Osteocyte (in vitro differentiated cells): ENCODE data around the gene UBQLN1. TPM values are rescaled to one million over a fixed set of nuclear protein-coding genes. Genes with fewer than 3 reads are reported as not detected.
"Not testable (repeated sequence)": the region's sequence is repeated elsewhere in the genome, so short reads cannot be mapped to it uniquely, and the experiment has no call there.

Source experiments
- DNase-seq: peaks from one replicate; pipeline ENCODE4 v3.0.0; 2021; ENCODE audit warnings: mixed read lengths; ENCODE audit not compliant: unreplicated experiment; ENCODE audit errors: extremely low spot score
- H3K27ac Mint-ChIP-seq: one replicate; pipeline ENCODE4 v1.8.0; 2021; ENCODE audit warnings: mild to moderate bottlenecking, mixed read lengths; ENCODE audit not compliant: unreplicated experiment
- H3K27me3 Mint-ChIP-seq: one replicate; pipeline ENCODE4 v1.8.0; 2021; ENCODE audit warnings: mixed read lengths; ENCODE audit not compliant: unreplicated experiment
- H3K36me3 Mint-ChIP-seq: one replicate; pipeline ENCODE4 v1.8.0; 2021; ENCODE audit warnings: mixed read lengths; ENCODE audit not compliant: unreplicated experiment
- H3K4me1 Mint-ChIP-seq: one replicate; pipeline ENCODE4 v1.8.0; 2021; ENCODE audit warnings: mixed read lengths; ENCODE audit not compliant: unreplicated experiment
- H3K4me3 Mint-ChIP-seq: one replicate; pipeline ENCODE4 v1.8.0; 2021; ENCODE audit warnings: mild to moderate bottlenecking, moderate library complexity, mixed read lengths; ENCODE audit not compliant: unreplicated experiment
- H3K9me3 Mint-ChIP-seq: one replicate; pipeline ENCODE4 v1.8.0; 2021; ENCODE audit warnings: mixed read lengths; ENCODE audit not compliant: unreplicated experiment
- total RNA-seq: library from RNA; stranded (reverse); gene quantifications from 2 replicates; pipeline ENCODE4 v1.2.1, GENCODE V29; 2021
- TF ChIP-seq, protein P1 (sequence below): fragments of 200-600 bp; sonication (generic); IDR thresholded peaks from 2 replicates; pipeline ENCODE4 v1.5.0; 2021; ENCODE audit warnings: antibody characterized with exemption, mild to moderate bottlenecking, moderate library complexity

Gene UBQLN1
- total RNA-seq, 1 donor from 2014 or later: 76.1 TPM

DNA sequence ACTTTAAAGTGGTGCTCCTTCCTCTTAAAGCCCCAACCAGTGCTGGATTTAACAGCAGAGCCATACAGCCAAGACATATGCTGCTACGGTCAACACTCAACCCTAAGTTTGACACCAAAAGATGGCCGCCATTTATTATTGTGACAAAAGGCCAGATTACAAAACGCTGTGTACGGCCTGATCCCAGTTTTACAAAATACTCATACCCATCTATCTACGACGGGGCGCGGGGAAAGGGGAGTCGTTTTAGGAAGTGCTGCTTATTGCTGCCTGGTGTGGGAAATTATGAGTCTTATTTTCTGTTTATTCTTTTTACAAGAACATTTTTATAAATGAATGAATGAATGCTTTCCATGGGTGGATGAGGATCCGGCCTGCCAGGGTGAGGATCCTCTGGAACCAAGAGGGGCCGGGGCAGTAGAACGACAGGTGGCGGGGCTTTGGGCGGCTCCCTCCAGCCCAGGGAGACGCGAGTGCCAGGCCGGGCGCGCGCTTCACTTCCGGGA is 85.3 kb downstream of the UBQLN1 start:
- no peaks in the 10 kb centered on the region for H3K9me3 Mint-ChIP-seq
- peaks cover 7% of the 10 kb centered on the region for H3K27me3 Mint-ChIP-seq
- DNase-seq: peak; percentile 88
- no peaks in the 10 kb centered on the region for H3K36me3 Mint-ChIP-seq
- peak overlapping the region; percentile 81 for H3K27ac Mint-ChIP-seq
- peak overlapping the region; percentile 87 for H3K4me3 Mint-ChIP-seq
- TF ChIP-seq, protein P1, sequence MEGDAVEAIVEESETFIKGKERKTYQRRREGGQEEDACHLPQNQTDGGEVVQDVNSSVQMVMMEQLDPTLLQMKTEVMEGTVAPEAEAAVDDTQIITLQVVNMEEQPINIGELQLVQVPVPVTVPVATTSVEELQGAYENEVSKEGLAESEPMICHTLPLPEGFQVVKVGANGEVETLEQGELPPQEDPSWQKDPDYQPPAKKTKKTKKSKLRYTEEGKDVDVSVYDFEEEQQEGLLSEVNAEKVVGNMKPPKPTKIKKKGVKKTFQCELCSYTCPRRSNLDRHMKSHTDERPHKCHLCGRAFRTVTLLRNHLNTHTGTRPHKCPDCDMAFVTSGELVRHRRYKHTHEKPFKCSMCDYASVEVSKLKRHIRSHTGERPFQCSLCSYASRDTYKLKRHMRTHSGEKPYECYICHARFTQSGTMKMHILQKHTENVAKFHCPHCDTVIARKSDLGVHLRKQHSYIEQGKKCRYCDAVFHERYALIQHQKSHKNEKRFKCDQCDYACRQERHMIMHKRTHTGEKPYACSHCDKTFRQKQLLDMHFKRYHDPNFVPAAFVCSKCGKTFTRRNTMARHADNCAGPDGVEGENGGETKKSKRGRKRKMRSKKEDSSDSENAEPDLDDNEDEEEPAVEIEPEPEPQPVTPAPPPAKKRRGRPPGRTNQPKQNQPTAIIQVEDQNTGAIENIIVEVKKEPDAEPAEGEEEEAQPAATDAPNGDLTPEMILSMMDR: no peak
- H3K4me1 Mint-ChIP-seq: peaks cover 17% of the 10 kb centered on the region

DNA sequence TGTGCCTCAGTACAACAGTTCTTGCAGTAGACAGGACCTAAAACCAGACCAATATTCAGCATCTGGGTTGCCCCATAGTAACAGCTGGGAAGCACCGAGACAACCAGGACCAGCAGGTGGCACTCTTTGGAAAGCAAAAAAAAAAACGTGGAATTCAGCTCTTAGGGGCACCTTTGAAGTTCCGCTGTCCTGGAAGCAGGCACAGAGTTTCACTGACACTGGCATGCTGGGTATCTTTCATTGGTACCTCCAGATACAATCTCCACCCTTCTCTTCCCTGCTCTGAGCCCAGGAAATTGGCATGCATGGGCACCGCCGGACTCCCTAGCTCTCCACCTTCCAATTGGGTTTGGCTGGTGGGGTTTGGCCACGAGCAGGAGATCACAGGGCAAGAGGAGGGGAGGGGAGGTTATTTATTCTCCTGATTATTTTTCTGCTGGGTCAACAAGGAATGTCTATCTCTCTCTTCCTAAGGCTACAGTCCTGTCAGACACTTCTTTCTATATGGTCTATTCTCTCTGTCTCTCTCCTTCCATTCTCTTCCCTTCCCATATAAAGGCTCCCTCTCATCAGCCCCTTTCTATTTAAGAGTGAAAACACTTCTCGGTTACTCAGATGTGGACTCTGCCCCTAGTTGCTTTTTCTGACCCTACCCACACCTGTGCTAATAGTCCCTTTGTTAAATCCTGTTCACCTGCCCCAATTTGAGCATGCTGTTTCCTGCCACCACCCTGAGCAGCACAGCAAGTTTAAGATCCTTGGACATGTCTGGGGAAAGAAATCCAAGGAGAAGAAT is 86.7 kb downstream of the UBQLN1 start:
- H3K4me1 Mint-ChIP-seq: peaks cover 17% of the 10 kb centered on the region

DNA sequence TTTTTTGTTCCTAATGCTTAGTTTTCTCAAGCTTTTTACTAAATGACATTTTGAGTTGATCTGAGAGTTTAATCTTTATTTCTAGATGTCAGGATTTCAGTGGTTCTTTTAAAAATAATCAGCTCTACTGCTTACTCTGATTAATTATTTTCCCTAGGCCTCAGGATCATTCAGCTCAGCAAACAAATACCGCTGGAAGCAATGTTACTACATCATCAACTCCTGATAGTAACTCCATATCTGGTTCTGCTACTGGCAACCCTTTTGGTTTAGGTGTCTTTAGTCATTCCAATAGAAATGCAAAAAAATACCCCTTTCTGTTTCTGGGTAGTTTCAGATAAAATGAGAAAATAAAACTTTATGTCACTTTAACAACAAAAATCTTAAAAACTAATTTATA is 90.5 kb downstream of the UBQLN1 start:
- Mint-ChIP-seq H3K27me3 (peaks cover 11% of the 10 kb centered on the region), H3K36me3 (no peaks in the 10 kb centered on the region), H3K27ac (no peak overlapping the region), H3K4me1 (peaks cover 2% of the 10 kb centered on the region), H3K9me3 (no peaks in the 10 kb centered on the region), H3K4me3 (no peak overlapping the region)
- TF ChIP-seq, protein P1: no peak
- DNase-seq: no peak

More for the DNA sequence above, 86.7 kb downstream of the UBQLN1 start:
- DNase-seq: no peak
- TF ChIP-seq, protein P1: peak; percentile 67
- Mint-ChIP-seq H3K27me3 (peaks cover 7% of the 10 kb centered on the region), H3K27ac (no peak overlapping the region), H3K9me3 (no peaks in the 10 kb centered on the region), H3K36me3 (no peaks in the 10 kb centered on the region), H3K4me3 (peak overlapping the region; percentile 24)

DNA sequence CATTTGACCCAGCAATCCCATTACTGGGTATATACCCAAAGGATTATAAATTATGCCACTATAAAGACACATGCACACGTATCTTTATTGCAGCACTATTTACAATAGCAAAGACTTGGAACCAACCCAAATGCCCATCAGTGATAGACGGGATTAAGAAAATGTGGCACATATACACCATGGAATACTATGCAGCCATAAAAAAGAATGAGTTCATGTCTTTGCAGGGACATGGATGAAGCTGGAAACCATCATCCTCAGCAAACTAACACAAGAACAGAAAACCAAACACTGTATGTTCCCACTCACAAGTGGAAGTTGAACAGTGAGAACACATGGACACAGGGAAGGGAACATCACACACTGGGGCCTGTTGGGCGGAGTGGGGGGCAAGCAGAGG is 94.5 kb downstream of the UBQLN1 start:
- H3K36me3 Mint-ChIP-seq, H3K4me3 Mint-ChIP-seq, H3K9me3 Mint-ChIP-seq, DNase-seq, H3K27ac Mint-ChIP-seq: not testable (repeated sequence)
- Mint-ChIP-seq H3K4me1 (peaks cover 12% of the 10 kb centered on the region), H3K27me3 (peaks cover 10% of the 10 kb centered on the region)

Other genes starting within 250 kb of the UBQLN1 start
- gene FRMD3, start 169.6 kb downstream of the UBQLN1 start, total RNA-seq: 0.29 and 0.35 TPM in 2 replicates
- gene IDNK, start 84.8 kb downstream of the UBQLN1 start, total RNA-seq: 4.3 and 5.7 TPM in 2 replicates
- gene GKAP1, start 109.8 kb upstream of the UBQLN1 start, total RNA-seq: 1.8 and 2.0 TPM in 2 replicates
- 4.2 and 6.4 TPM in 2 replicates for gene KIF27, start 213.5 kb upstream of the UBQLN1 start, total RNA-seq